ENCODE measurements around the gene SINHCAF. TPM values are rescaled to one million over a fixed set of nuclear protein-coding genes. Genes with fewer than 3 reads are reported as not detected.

SINHCAF gene
- total and polyA plus RNA-seq, 9 of the 15 experiments (the other 6 are each of a cell fraction or from before 2014, with no cell fraction given), result 73.2 to 185 (median 110) TPM

GRCh38 chr12:31261744-31262143, 64.2 kb downstream of the SINHCAF start:
- in situ Hi-C loops (cut with MboI), result no loop called here

More at GRCh38 chr12:31261744-31262143, 64.2 kb downstream of the SINHCAF start:
- Histone ChIP-seq H3K4me3 (no peak overlapping the region), H2AFZ (ENCODE audit: low read depth, low read length) (no peak overlapping the region), H3K27me3 (ENCODE audit: control insufficient read depth in 2 of 2, insufficient read depth in 2 of 2, low read length in 2 of 2) (peaks cover 2 to 5% of the 10 kb centered on the region in 2 experiments; a peak in 1 of 5 replicates), H3K79me2 (ENCODE audit: control insufficient read depth, insufficient read depth, low read length) (no peaks in the 10 kb centered on the region), H3K9me1 (ENCODE audit: control insufficient read depth, insufficient read depth, low read length) (no peaks in the 10 kb centered on the region), H3K9ac (ENCODE audit: insufficient read depth in 1 of 2, low read depth in 2 of 2, low read length in 2 of 2) (no peak overlapping the region), H3K9me3 (replicated peaks; ENCODE audit: control insufficient read depth, insufficient read depth, low read depth, low read length) (no peaks in the 10 kb centered on the region), H3K27ac (ENCODE audit: extremely low read depth, low read depth, low read length) (no peak overlapping the region), H3K4me1 (replicated peaks in 1 of 2; ENCODE audit: control insufficient read depth in 2 of 2, insufficient read depth in 2 of 2, low read length in 2 of 2) (peaks cover 0 to 3% of the 10 kb centered on the region in 2 experiments; a peak in 1 of 5 replicates), H3K4me2 (ENCODE audit: insufficient read depth, low read length) (peak overlapping the region; percentile 14; the same call in 1 of the 2 replicates), H4K20me1 (replicated peaks; ENCODE audit: control insufficient read depth, insufficient read depth, low read length) (no peaks in the 10 kb centered on the region), H3K36me3 (ENCODE audit: control insufficient read depth, insufficient read depth, low read length) (no peaks in the 10 kb centered on the region)
- peak; percentile 67 for FAIRE-seq
- 9% methylated on average over 2 of the region's 2 CpGs for WGBS (ENCODE audit: insufficient coverage, low coverage, missing lambda C conversion rate)
- POLR2A ChIA-PET, result interaction anchor here (0.7 kb wide), 1 partner anchor 50 kb away, joined by 3 read pairs; no protein-coding TSS in a partner anchor
- ATAC-seq, result peak; percentile 67
- BruUV-seq (replicated peaks), result no TSS peak
- intact Hi-C loops (cut with micrococcal nuclease), result no loop called here
- CTCF ChIA-PET (ENCODE audit: low intra/inter-chr PET ratio), result interaction anchor here (0.6 kb wide), 1 partner anchor 10 kb away, joined by 5 read pairs; no protein-coding TSS in a partner anchor
- peak in 1 of 4 experiments; percentile 22 for DNase-seq (ENCODE audit: extremely low read depth in 1 of 4, low spot score in 3 of 4)
- TF ChIP-seq ZC3H4 (CRISPR knock-in tag; IDR thresholded peaks at IDR 0.05; ENCODE audit: borderline replicate concordance) (no peak), NFE2 (IDR thresholded peaks at IDR 0.05; ENCODE audit: low read depth) (peak; percentile 82), ZNF316 (IDR thresholded peaks at IDR 0.05) (peak; percentile 55; the same call in 1 of the 2 replicates), SMARCA4 (IDR thresholded peaks at IDR 0.05) (peak; percentile 40; the same call in 1 of the 2 replicates), C11orf30 (IDR thresholded peaks at IDR 0.05; ENCODE audit: low read depth) (peak; percentile 70), DPF2 (IDR thresholded peaks at IDR 0.05) (peak; percentile 46; the same call in 1 of the 2 replicates), ARID1B (IDR thresholded peaks at IDR 0.05) (peak; percentile 60), MAFG (tag; conservative IDR thresholded peaks at IDR 0.05) (peak; percentile 61), MAFF (IDR thresholded peaks at IDR 0.05; ENCODE audit: low read length) (peak; percentile 61)
- TF ChIP-seq, protein P1, sequence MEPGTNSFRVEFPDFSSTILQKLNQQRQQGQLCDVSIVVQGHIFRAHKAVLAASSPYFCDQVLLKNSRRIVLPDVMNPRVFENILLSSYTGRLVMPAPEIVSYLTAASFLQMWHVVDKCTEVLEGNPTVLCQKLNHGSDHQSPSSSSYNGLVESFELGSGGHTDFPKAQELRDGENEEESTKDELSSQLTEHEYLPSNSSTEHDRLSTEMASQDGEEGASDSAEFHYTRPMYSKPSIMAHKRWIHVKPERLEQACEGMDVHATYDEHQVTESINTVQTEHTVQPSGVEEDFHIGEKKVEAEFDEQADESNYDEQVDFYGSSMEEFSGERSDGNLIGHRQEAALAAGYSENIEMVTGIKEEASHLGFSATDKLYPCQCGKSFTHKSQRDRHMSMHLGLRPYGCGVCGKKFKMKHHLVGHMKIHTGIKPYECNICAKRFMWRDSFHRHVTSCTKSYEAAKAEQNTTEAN (CRISPR knock-in tag; IDR thresholded peaks at IDR 0.05), result no peak

Measured in K562 (cell line).